SK-N-MC (cell line): Measurements from ENCODE around the gene ERG.

Experiments used
- DNase-seq: peaks from one replicate; pipeline ENCODE4 v3.0.0-alpha.2; 2011; ENCODE audit warnings: low read depth, low spot score
- H3K27ac ChIP-seq: fragments of 200-600 bp; sonication (generic); 2 replicates; pipeline ENCODE4 v1.5.1; 2016; ENCODE audit warnings: mixed run types
- H3K36me3 ChIP-seq: fragments of 200-600 bp; sonication (generic); 2 replicates; pipeline ENCODE4 v1.6.1; 2017; ENCODE audit warnings: antibody characterized with exemption, low read length, mixed read lengths; ENCODE audit not compliant: insufficient read depth
- H3K4me3 ChIP-seq: fragments of 200-600 bp; sonication (generic); 2 replicates; pipeline ENCODE4 v1.5.1; 2016
- H3K9ac ChIP-seq: fragments of 200-600 bp; sonication (generic); 2 replicates; pipeline ENCODE4 v1.8.0; 2017; ENCODE audit warnings: mixed run types, mixed read lengths; ENCODE audit not compliant: insufficient read length
- H3K9me3 ChIP-seq: fragments of 200-600 bp; sonication (generic); 2 replicates; pipeline ENCODE4 v1.6.1; 2017; ENCODE audit warnings: low read depth, mild to moderate bottlenecking, antibody characterized with exemption, low read length, moderate library complexity, mixed read lengths
- EZH2 ChIP-seq: fragments of 200-600 bp; sonication (generic); IDR thresholded peaks from one replicate; pipeline ENCODE4 v1.6.1; 2017; ENCODE audit warnings: antibody characterized with exemption
- FOXP2 ChIP-seq: optimal IDR thresholded peaks from 2 replicates; pipeline ENCODE3; 2011; ENCODE audit warnings: mild to moderate bottlenecking, moderate library complexity; ENCODE audit not compliant: insufficient read depth; ENCODE audit errors: extremely low read length, control extremely low read depth
- POLR2AphosphoS5 ChIP-seq: IDR thresholded peaks from 2 replicates; pipeline ENCODE4 v1.6.1; 2012; ENCODE audit warnings: mild to moderate bottlenecking, low read depth, low read length, borderline replicate concordance

Gene ERG

GRCh38 chr21:38525454-38525853 lies 27.2 kb upstream of the ERG start:
- Histone ChIP-seq H3K9ac (no peak overlapping the region), H3K36me3 (no peaks in the 10 kb centered on the region), H3K27ac (no peak overlapping the region), H3K4me3 (no peak overlapping the region), H3K9me3 (no peaks in the 10 kb centered on the region)
- no peak for DNase-seq
- no peak for TF ChIP-seq POLR2AphosphoS5
- no peak for TF ChIP-seq EZH2
- no peak for TF ChIP-seq FOXP2

- H3K27ac ChIP-seq = no peak overlapping the region
- no peak for DNase-seq
- H3K4me3 ChIP-seq = no peak overlapping the region
- no peak overlapping the region for H3K9ac ChIP-seq
- H3K36me3 ChIP-seq = no peaks in the 10 kb centered on the region
- H3K9me3 ChIP-seq = no peaks in the 10 kb centered on the region
- TF ChIP-seq EZH2 (no peak), POLR2AphosphoS5 (no peak), FOXP2 (no peak)
Observed at GRCh38 chr21:38524168-38525153, 26.2 kb upstream of the ERG start.

GRCh38 chr21:38520511-38520910 lies 22.2 kb upstream of the ERG start:
- Histone ChIP-seq H3K27ac (no peak overlapping the region), H3K9ac (no peak overlapping the region), H3K4me3 (no peak overlapping the region), H3K36me3 (no peaks in the 10 kb centered on the region), H3K9me3 (no peaks in the 10 kb centered on the region)
- TF ChIP-seq FOXP2 (no peak), EZH2 (no peak), POLR2AphosphoS5 (no peak)
- DNase-seq = no peak

GRCh38 chr21:38511662-38512243 lies 13.5 kb upstream of the ERG start:
- Histone ChIP-seq H3K27ac (no peak overlapping the region), H3K9ac (no peak overlapping the region), H3K4me3 (no peak overlapping the region), H3K9me3 (no peaks in the 10 kb centered on the region), H3K36me3 (no peaks in the 10 kb centered on the region)
- TF ChIP-seq FOXP2 = no peak
- no peak for DNase-seq

- Histone ChIP-seq H3K9ac (no peak overlapping the region), H3K27ac (no peak overlapping the region), H3K4me3 (no peak overlapping the region), H3K9me3 (no peaks in the 10 kb centered on the region), H3K36me3 (no peaks in the 10 kb centered on the region)
- no peak for DNase-seq
- TF ChIP-seq FOXP2 (no peak), EZH2 (no peak), POLR2AphosphoS5 (no peak)
Observed at GRCh38 chr21:38511198-38511597, 12.9 kb upstream of the ERG start.

GRCh38 chr21:38507374-38507942 lies 9.2 kb upstream of the ERG start:
- H3K4me3 ChIP-seq = no peak overlapping the region
- no peaks in the 10 kb centered on the region for H3K36me3 ChIP-seq
- no peak for TF ChIP-seq EZH2
- TF ChIP-seq POLR2AphosphoS5 = no peak
- no peak for TF ChIP-seq FOXP2
- DNase-seq = no peak
- no peak overlapping the region for H3K9ac ChIP-seq
- H3K9me3 ChIP-seq = no peaks in the 10 kb centered on the region
- H3K27ac ChIP-seq = no peak overlapping the region

- Histone ChIP-seq H3K9me3 (no peaks in the 10 kb centered on the region), H3K36me3 (no peaks in the 10 kb centered on the region), H3K27ac (no peak overlapping the region), H3K4me3 (no peak overlapping the region), H3K9ac (no peak overlapping the region)
- no peak for DNase-seq
- TF ChIP-seq EZH2 (no peak), POLR2AphosphoS5 (no peak), FOXP2 (no peak)
Observed at GRCh38 chr21:38506661-38507281, 8.5 kb upstream of the ERG start.

GRCh38 chr21:38505654-38506523 lies 7.6 kb upstream of the ERG start:
- TF ChIP-seq FOXP2 (no peak), POLR2AphosphoS5 (no peak), EZH2 (no peak)
- H3K27ac ChIP-seq = no peak overlapping the region
- DNase-seq = peak; percentile 40
- no peaks in the 10 kb centered on the region for H3K9me3 ChIP-seq
- H3K4me3 ChIP-seq = no peak overlapping the region
- no peak overlapping the region for H3K9ac ChIP-seq
- no peaks in the 10 kb centered on the region for H3K36me3 ChIP-seq
